HCT116 (cell line): Measurements from ENCODE around the gene CHST1. TPM values are rescaled to one million over a fixed set of nuclear protein-coding genes. Genes with fewer than 3 reads are reported as not detected.

Experiments
- ATAC-seq: fragments of 200-7000 bp; cut with Tn5 transposase; 2 replicates; pipeline ENCODE4 v1.9.1; 2020; ENCODE audit warnings: mild to moderate bottlenecking, moderate library complexity
- BruUV-seq: library from RNA; stranded (reverse); fragments of 400-500 nt; replicated peaks from 2 replicates; lab custom pipeline; 2021; lab: Mats Ljungman, UMichigan
- CTCF ChIA-PET: fragments of 300-600 bp; sonication (Branson Sonifier 250); formaldehyde crosslinking; loops from one replicate; lab custom pipeline; 2021; ENCODE audit warnings: antibody characterized with exemption; lab: Charles Lee
- POLR2A ChIA-PET: fragments of 300-600, 350-600 bp; sonication (Branson Sonifier 250); formaldehyde crosslinking; loops from one replicate; lab custom pipeline; 2021; ENCODE audit warnings: antibody characterized with exemption; lab: Charles Lee
- RAD21 ChIA-PET, 2 experiments: fragments of 300-600 bp; sonication (Branson Sonifier 250); formaldehyde crosslinking; loops; one replicate each; lab custom pipeline; 2023; ENCODE audit warnings: low total read pairs in 2 of 2; ENCODE audit not compliant: uncharacterized antibody in 2 of 2, unreplicated experiment in 2 of 2, low non-redundant PET in 1 of 2; lab: Charles Lee
- DNase-seq: peaks from one replicate; pipeline ENCODE4 v3.0.0-alpha.2; 2010; ENCODE audit warnings: low read depth, low spot score
- H2AFZ ChIP-seq: fragments of 200-600 bp; shearing (Covaris generic), sonication (generic); 2 replicates; pipeline ENCODE4 v1.6.1; 2017; ENCODE audit warnings: low read depth, mixed run types, mixed read lengths, antibody characterized with exemption, low read length; ENCODE audit not compliant: poor library complexity, severe bottlenecking
- H3K27ac ChIP-seq: 2 replicates; pipeline ENCODE4 v1.5.1; 2012; ENCODE audit warnings: low read depth, low read length
- H3K27me3 ChIP-seq: fragments of 200-600 bp; sonication (generic); 2 replicates; pipeline ENCODE4 v1.6.1; 2016; ENCODE audit warnings: mixed run types, low read length, mixed read lengths; ENCODE audit not compliant: insufficient read depth
- H3K36me3 ChIP-seq, 2 experiments: fragments of 200-500 bp in 1 of 2; fragments of 200-600 bp in 1 of 2; sonication (Bioruptor generic) in 1 of 2; sonication (generic) in 1 of 2; 2 replicates each; pipeline versions ENCODE4 v1.5.1 to v1.6.1; 2014 to 2016; ENCODE audit warnings: low read length in 2 of 2, inconsistent platforms in 1 of 2, mixed read lengths in 1 of 2, mixed run types in 1 of 2; ENCODE audit not compliant: insufficient read depth in 2 of 2, control insufficient read depth in 1 of 2
- H3K4me1 ChIP-seq, 2 experiments: fragments of 200-600 bp in 1 of 2; sonication (generic) in 1 of 2; 2 replicates each; pipeline versions ENCODE4 v1.5.1 to v1.6.1; 2012 to 2017; ENCODE audit warnings: low read length in 2 of 2, inconsistent platforms in 1 of 2, mild to moderate bottlenecking in 1 of 2, mixed read lengths in 1 of 2, mixed run types in 1 of 2, moderate library complexity in 1 of 2; ENCODE audit not compliant: insufficient read depth in 2 of 2, control insufficient read depth in 1 of 2
- H3K4me2 ChIP-seq: fragments of 200-600 bp; sonication (generic); 2 replicates; pipeline ENCODE4 v1.6.1; 2017; ENCODE audit warnings: mixed run types, low read length, mixed read lengths
- H3K4me3 ChIP-seq, 2 experiments: fragments of 200-600 bp in 1 of 2; sonication (generic) in 1 of 2; replicated peaks in 1 of 2; 2 replicates each; pipeline ENCODE4 v1.5.1; 2011 to 2016; ENCODE audit warnings: low read length in 2 of 2, control low read depth in 1 of 2, low read depth in 1 of 2, mild to moderate bottlenecking in 1 of 2, mixed read lengths in 1 of 2, mixed run types in 1 of 2
- H3K79me2 ChIP-seq: fragments of 200-600 bp; sonication (generic); 2 replicates; pipeline ENCODE4 v1.6.1; 2017; ENCODE audit warnings: mild to moderate bottlenecking, mixed run types, low read length, moderate library complexity, mixed read lengths; ENCODE audit not compliant: insufficient read depth
- H3K9ac ChIP-seq: fragments of 200-600 bp; sonication (generic); 2 replicates; pipeline ENCODE4 v1.6.1; 2016; ENCODE audit warnings: low read length, mixed read lengths
- H3K9me2 ChIP-seq: fragments of 200-600 bp; sonication (generic), shearing (Covaris generic); 2 replicates; pipeline ENCODE4 v1.6.1; 2017; ENCODE audit warnings: mixed run types, mild to moderate bottlenecking, moderate library complexity; ENCODE audit not compliant: insufficient read depth
- H3K9me3 ChIP-seq, 2 experiments: fragments of 200-500 bp in 1 of 2; fragments of 200-600 bp in 1 of 2; sonication (Bioruptor generic) in 1 of 2; sonication (generic) in 1 of 2; 2 replicates each; pipeline ENCODE4 v1.6.1; 2014 to 2017; ENCODE audit warnings: low read length in 2 of 2, mixed read lengths in 2 of 2, inconsistent platforms in 1 of 2, low read depth in 1 of 2, mild to moderate bottlenecking in 1 of 2, mixed run types in 1 of 2, moderate library complexity in 1 of 2; ENCODE audit not compliant: control insufficient read depth in 1 of 2, insufficient read depth in 1 of 2
- H4K20me1 ChIP-seq: fragments of 200-600 bp; sonication (generic), shearing (Covaris generic); 2 replicates; pipeline ENCODE4 v1.6.1; 2017; ENCODE audit warnings: mixed run types, mild to moderate bottlenecking, moderate library complexity; ENCODE audit not compliant: insufficient read depth
- ATF3 ChIP-seq: IDR thresholded peaks from 2 replicates; pipeline ENCODE4 v1.6.1; 2012
- CBX3 ChIP-seq: IDR thresholded peaks from 2 replicates; pipeline ENCODE4 v1.6.1; 2012; ENCODE audit warnings: low read depth
- CEBPB ChIP-seq: IDR thresholded peaks from 2 replicates; pipeline ENCODE4 v1.6.1; 2012; ENCODE audit warnings: low read depth
- CTCF ChIP-seq, 3 experiments: fragments of 200-600 bp in 1 of 3; sonication (generic) in 1 of 3; IDR thresholded peaks in 2 of 3; conservative IDR thresholded peaks in 1 of 3; 2 replicates each; pipeline ENCODE4 v1.5.1; 2012 to 2017; ENCODE audit warnings: low read depth in 2 of 3, low read length in 2 of 3, antibody characterized with exemption in 1 of 3, borderline replicate concordance in 1 of 3, control low read depth in 1 of 3, mild to moderate bottlenecking in 1 of 3, mixed read lengths in 1 of 3, mixed run types in 1 of 3, moderate library complexity in 1 of 3; ENCODE audit not compliant: insufficient read depth in 1 of 3
- EGR1 ChIP-seq: IDR thresholded peaks from 2 replicates; pipeline ENCODE4 v1.6.1; 2012; ENCODE audit warnings: low read depth
- ELF1 ChIP-seq: IDR thresholded peaks from 2 replicates; pipeline ENCODE4 v1.6.1; 2012; ENCODE audit warnings: low read depth, borderline replicate concordance
- EZH2 ChIP-seq: fragments of 200-600 bp; sonication (generic); IDR thresholded peaks from 2 replicates; pipeline ENCODE4 v1.6.1; 2017; ENCODE audit warnings: antibody characterized with exemption, mixed run types
- FOSL1 ChIP-seq: IDR thresholded peaks from 2 replicates; pipeline ENCODE4 v1.6.1; 2012; ENCODE audit warnings: low read depth
- JUND ChIP-seq: IDR thresholded peaks from 2 replicates; pipeline ENCODE4 v1.6.1; 2012
- MAX ChIP-seq: IDR thresholded peaks from 2 replicates; pipeline ENCODE4 v1.6.1; 2012
- POLR2A ChIP-seq: IDR thresholded peaks from 2 replicates; pipeline ENCODE4 v1.7.0; 2011; ENCODE audit warnings: borderline replicate concordance; ENCODE audit not compliant: insufficient read depth, insufficient read length; ENCODE audit errors: extremely low read depth
- POLR2AphosphoS5 ChIP-seq: IDR thresholded peaks from 2 replicates; pipeline ENCODE4 v1.6.1; 2011; ENCODE audit warnings: mild to moderate bottlenecking, low read depth, low read length, moderate library complexity
- REST ChIP-seq: IDR thresholded peaks from 2 replicates; pipeline ENCODE4 v1.6.1; 2012; ENCODE audit warnings: low read depth
- SIN3A ChIP-seq: IDR thresholded peaks from 2 replicates; pipeline ENCODE4 v1.6.1; 2012; ENCODE audit warnings: low read depth
- SP1 ChIP-seq: IDR thresholded peaks from 2 replicates; pipeline ENCODE4 v1.6.1; 2012; ENCODE audit warnings: low read depth
- TCF7L2 ChIP-seq: IDR thresholded peaks from 2 replicates; pipeline ENCODE4 v1.7.0; 2011; ENCODE audit warnings: borderline replicate concordance, inconsistent platforms; ENCODE audit not compliant: insufficient read depth, insufficient read length; ENCODE audit errors: extremely low read depth
- YY1 ChIP-seq: IDR thresholded peaks from 2 replicates; pipeline ENCODE4 v1.6.1; 2011; ENCODE audit warnings: low read length, low read depth, moderate library complexity, mild to moderate bottlenecking; ENCODE audit not compliant: insufficient replicate concordance; ENCODE audit errors: extremely low read depth
- ZFX ChIP-seq: fragments of 450-650 bp; IDR thresholded peaks from 2 replicates; pipeline ENCODE4 v1.6.1; 2017
- ZNF274 ChIP-seq: fragments of 200-500 bp; sonication (Bioruptor generic); IDR thresholded peaks from 2 replicates; pipeline ENCODE4 v1.6.1; 2014; ENCODE audit warnings: mild to moderate bottlenecking, low read depth, low read length, inconsistent platforms
- intact Hi-C: fragments of 100-400 bp; cut with micrococcal nuclease; formaldehyde crosslinking; loops from 2 replicates; pipeline ENCODE4 v1.10.0; 2022
- total RNA-seq: library from RNA; stranded (reverse); gene quantifications from one replicate; pipeline ENCODE4 v1.2.1, GENCODE V29; 2021; ENCODE audit not compliant: unreplicated experiment

CHST1 gene
- total RNA-seq, 1 experiment from 2014 or later: 0.69 TPM

GRCh38 chr11:45641961-45642360 is 23.5 kb downstream of the CHST1 start:
- Histone ChIP-seq H3K9ac (no peak overlapping the region), H3K27me3 (peaks cover 37% of the 10 kb centered on the region), H3K4me2 (no peak overlapping the region), H3K4me1 (no peaks in the 10 kb centered on the region), H3K79me2 (no peaks in the 10 kb centered on the region), H3K9me2 (no peaks in the 10 kb centered on the region), H3K4me3 (no peak overlapping the region), H4K20me1 (no peaks in the 10 kb centered on the region), H3K27ac (no peak overlapping the region), H3K9me3 (no peaks in the 10 kb centered on the region), H3K36me3 (no peaks in the 10 kb centered on the region), H2AFZ (no peak overlapping the region)
- intact Hi-C loops: no loop called here
- no TSS peak for BruUV-seq
- ChIA-PET POLR2A (no interaction called here), RAD21 (no interaction called here), CTCF (interaction anchor here (1.1 kb wide), 1 partner anchor 13 kb away, joined by 5 read pairs; no protein-coding TSS in a partner anchor)
- no peak for TF ChIP-seq CBX3
- TF ChIP-seq ZNF274: no peak
- TF ChIP-seq POLR2A: no peak
- no peak for TF ChIP-seq ATF3
- no peak for TF ChIP-seq ELF1
- no peak for TF ChIP-seq EGR1
- TF ChIP-seq EZH2: no peak
- TF ChIP-seq SIN3A: no peak
- no peak for TF ChIP-seq CTCF (IDR thresholded peaks at IDR 0.05 in 2 of 3, conservative IDR thresholded peaks at IDR 0.05 in 1 of 3; ENCODE audit: borderline replicate concordance in 1 of 3, insufficient read depth in 1 of 3, low read depth in 2 of 3, low read length in 2 of 3)
- no peak for TF ChIP-seq FOSL1
- no peak for TF ChIP-seq TCF7L2
- TF ChIP-seq SP1: no peak
- no peak for TF ChIP-seq MAX
- no peak for TF ChIP-seq ZFX
- no peak for TF ChIP-seq CEBPB
- TF ChIP-seq JUND: no peak
- no peak for TF ChIP-seq YY1
- TF ChIP-seq POLR2AphosphoS5: no peak
- TF ChIP-seq REST: no peak
- DNase-seq: no peak
- no peak for ATAC-seq
